ENCODE results near the gene DNAJC9. TPM values are rescaled to one million over a fixed set of nuclear protein-coding genes. Genes with fewer than 3 reads are reported as not detected.

Gene DNAJC9
- total RNA-seq, 2 donors from 2014 or later: 13.9 to 17.8 TPM

- Histone ChIP-seq H3K27me3 (replicated peaks; ENCODE audit: insufficient read depth) (no peaks in the 10 kb centered on the region), H3K36me3 (peaks cover 6% of the 10 kb centered on the region), H3K4me3 (no peak overlapping the region), H3K9me3 (no peaks in the 10 kb centered on the region), H3K27ac (no peak overlapping the region), H3K4me1 (ENCODE audit: control insufficient read depth in 1 of 2, low read depth in 2 of 2) (no peaks in the 10 kb centered on the region)
- DNase-seq (ENCODE audit: low spot score): no peak
- TF ChIP-seq CTCF (IDR thresholded peaks at IDR 0.05): no peak
- ATAC-seq (ENCODE audit: insufficient number of reproducible peaks, low FRiP score, low read depth): no peak
Observed at GRCh38 chr10:73218431-73219191, 28.4 kb downstream of the DNAJC9 start.

- H3K36me3 ChIP-seq: peaks cover 6% of the 10 kb centered on the region
- ATAC-seq (ENCODE audit: insufficient number of reproducible peaks, low FRiP score, low read depth): no peak
- no peak for TF ChIP-seq CTCF (IDR thresholded peaks at IDR 0.05)
Observed at GRCh38 chr10:73217628-73218027, 29.4 kb downstream of the DNAJC9 start.

DNA sequence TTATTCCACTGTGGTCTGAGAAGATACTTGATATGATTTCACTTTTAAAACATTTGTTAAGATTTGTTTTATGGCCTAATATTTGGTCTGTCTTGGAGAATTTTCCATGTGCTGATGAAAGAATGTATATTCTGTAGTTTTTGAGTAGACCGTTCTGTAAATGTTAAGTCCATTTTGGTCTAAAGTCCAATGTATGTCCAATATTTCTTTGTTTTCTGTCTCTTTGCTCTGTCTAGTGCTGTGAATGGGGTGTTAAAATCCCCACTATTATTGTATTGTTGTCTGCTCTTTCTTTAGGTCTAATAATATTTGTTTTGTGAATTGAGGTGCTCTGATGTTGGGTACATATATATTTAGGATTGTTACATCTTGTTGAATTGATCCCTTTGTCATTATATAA, 31.3 kb downstream of the DNAJC9 start:
- Histone ChIP-seq H3K4me1 (ENCODE audit: control insufficient read depth in 1 of 2, low read depth in 2 of 2) (no peaks in the 10 kb centered on the region), H3K27ac (no peak overlapping the region), H3K9me3 (no peaks in the 10 kb centered on the region), H3K36me3 (peaks cover 6% of the 10 kb centered on the region), H3K4me3 (no peak overlapping the region), H3K27me3 (replicated peaks; ENCODE audit: insufficient read depth) (no peaks in the 10 kb centered on the region)
- no peak for ATAC-seq (ENCODE audit: insufficient number of reproducible peaks, low FRiP score, low read depth)
- no peak for TF ChIP-seq CTCF (IDR thresholded peaks at IDR 0.05)
- no peak for DNase-seq (ENCODE audit: low spot score)

More at GRCh38 chr10:73217628-73218027, 29.4 kb downstream of the DNAJC9 start:
- no peaks in the 10 kb centered on the region for H3K9me3 ChIP-seq
- H3K27ac ChIP-seq: no peak overlapping the region
- H3K4me3 ChIP-seq: no peak overlapping the region
- no peaks in the 10 kb centered on the region for H3K4me1 ChIP-seq (ENCODE audit: control insufficient read depth in 1 of 2, low read depth in 2 of 2)
- DNase-seq (ENCODE audit: low spot score): no peak
- no peaks in the 10 kb centered on the region for H3K27me3 ChIP-seq (replicated peaks; ENCODE audit: insufficient read depth)

DNA sequence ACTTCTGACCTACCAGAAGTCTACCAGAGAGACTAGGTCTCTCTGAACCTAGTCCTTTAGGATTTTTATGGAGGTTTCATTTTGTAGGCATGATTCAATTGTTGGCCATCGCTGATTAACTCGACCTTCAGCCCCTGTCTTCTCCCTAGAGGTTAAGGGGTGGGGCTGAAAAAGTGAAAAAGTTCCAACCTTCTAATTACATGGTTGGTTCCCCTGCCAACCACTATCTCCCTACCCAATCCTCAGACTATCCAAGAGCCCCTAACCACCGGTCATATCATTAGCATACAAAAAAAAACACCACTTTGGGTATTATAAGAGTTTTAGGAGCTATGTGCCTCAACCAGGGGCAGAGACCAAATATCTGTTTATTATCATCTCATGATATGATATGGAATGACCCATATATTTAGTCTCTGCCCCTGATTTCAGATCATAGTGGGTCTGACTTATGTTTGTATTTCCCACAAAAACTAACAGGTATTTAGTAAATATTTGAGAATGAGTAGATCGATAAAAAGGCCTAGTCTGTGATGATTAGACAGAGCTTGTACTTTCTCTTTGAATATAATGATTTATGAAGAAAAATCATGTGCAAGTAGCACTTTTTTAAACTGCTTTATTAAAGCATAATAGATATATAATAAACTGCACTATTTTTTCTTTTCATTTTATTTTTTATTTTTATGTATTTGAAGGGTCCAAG, 35.8 kb downstream of the DNAJC9 start:
- H3K4me3 ChIP-seq: no peak overlapping the region
- H3K27me3 ChIP-seq (replicated peaks; ENCODE audit: insufficient read depth): no peaks in the 10 kb centered on the region
- DNase-seq (ENCODE audit: low spot score): no peak
- H3K9me3 ChIP-seq: no peaks in the 10 kb centered on the region
- ATAC-seq (ENCODE audit: insufficient number of reproducible peaks, low FRiP score, low read depth): no peak
- no peak overlapping the region for H3K27ac ChIP-seq
- TF ChIP-seq CTCF (IDR thresholded peaks at IDR 0.05): no peak
- no peaks in the 10 kb centered on the region for H3K4me1 ChIP-seq (ENCODE audit: control insufficient read depth in 1 of 2, low read depth in 2 of 2)
- peaks cover 9% of the 10 kb centered on the region for H3K36me3 ChIP-seq

DNA sequence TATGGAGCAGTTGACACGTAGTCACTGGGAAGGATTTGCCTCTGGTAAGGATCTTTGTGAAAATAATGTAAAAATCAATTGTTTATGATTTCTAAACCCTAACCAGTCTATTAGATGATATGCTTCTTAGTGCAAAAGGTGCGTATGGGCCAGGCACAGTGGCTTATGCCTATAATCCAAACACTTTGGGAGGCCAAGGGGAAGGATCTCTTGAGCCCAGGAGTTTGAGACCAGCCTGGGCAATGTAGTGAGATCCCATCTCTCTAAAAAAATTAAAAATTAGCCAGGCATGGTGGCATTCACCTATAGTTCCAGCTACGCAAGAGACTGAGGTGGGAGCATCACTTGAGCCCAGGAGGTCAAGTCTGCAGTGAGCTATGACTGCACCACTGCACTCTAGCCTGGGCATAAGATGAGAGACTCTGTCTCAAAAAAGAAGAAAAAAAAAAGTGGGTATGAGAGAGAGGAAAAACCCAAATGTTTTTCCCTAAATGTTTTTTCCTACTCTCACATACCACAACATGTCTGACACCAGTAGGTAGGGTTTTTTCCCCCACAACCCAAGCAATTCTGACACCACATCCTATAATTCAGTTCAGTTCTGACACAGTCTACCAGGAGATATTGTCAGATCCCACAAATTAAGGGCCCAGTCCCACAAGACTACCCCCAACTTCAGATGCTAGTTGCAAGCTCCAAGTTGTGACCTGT, 36.5 kb downstream of the DNAJC9 start:
- no peak for ATAC-seq (ENCODE audit: insufficient number of reproducible peaks, low FRiP score, low read depth)
- no peak overlapping the region for H3K4me3 ChIP-seq
- no peaks in the 10 kb centered on the region for H3K4me1 ChIP-seq (ENCODE audit: control insufficient read depth in 1 of 2, low read depth in 2 of 2)
- no peak for DNase-seq (ENCODE audit: low spot score)
- H3K27ac ChIP-seq: no peak overlapping the region
- H3K27me3 ChIP-seq (replicated peaks; ENCODE audit: insufficient read depth): no peaks in the 10 kb centered on the region
- TF ChIP-seq CTCF (IDR thresholded peaks at IDR 0.05): no peak
- H3K36me3 ChIP-seq: peaks cover 9% of the 10 kb centered on the region
- no peaks in the 10 kb centered on the region for H3K9me3 ChIP-seq
